ENCODE measurements around the gene RGS14. TPM values are rescaled to one million over a fixed set of nuclear protein-coding genes. Genes with fewer than 3 reads are reported as not detected.
"Not testable (repeated sequence)": the region's sequence is repeated elsewhere in the genome, so short reads cannot be mapped to it uniquely, and the experiment has no call there.

The RGS14 gene
- total and polyA plus RNA-seq, 4 donors: 5.7 to 15.0 (median 9.1) TPM

GRCh38 chr5:177339107-177339638, 18.6 kb upstream of the RGS14 start:
- peak; percentile 13 for ATAC-seq (ENCODE audit: low FRiP score)
- intact Hi-C loops (cut with DNase I): no loop called here
- Histone ChIP-seq H3K36me3 (ENCODE audit: control insufficient read depth in 1 of 2, insufficient read depth in 2 of 2, low read length in 1 of 2) (peaks cover 4 to 12% of the 10 kb centered on the region in 2 donors), H3K9me3 (ENCODE audit: control insufficient read depth, low read length) (no peaks in the 10 kb centered on the region), H3K4me1 (ENCODE audit: control insufficient read depth in 1 of 2, insufficient read depth in 2 of 2, low read length in 2 of 2) (no peaks in the 10 kb centered on the region), H3K27ac (ENCODE audit: low read depth in 1 of 2, low read length in 2 of 2) (no peak overlapping the region), H3K4me3 (ENCODE audit: low read length in 2 of 2) (no peak overlapping the region), H3K27me3 (ENCODE audit: control insufficient read depth in 1 of 2, insufficient read depth in 2 of 2, low read length in 1 of 2) (no peaks in the 10 kb centered on the region)
- DNase-seq: no peak
- WGBS, 2 donors: 78% methylated on average over 11 of the region's 11 CpGs

- WGBS, 2 donors: 91% methylated on average over 14 of the region's 14 CpGs
- H3K36me3 ChIP-seq (ENCODE audit: control insufficient read depth in 1 of 2, insufficient read depth in 2 of 2, low read length in 1 of 2); H3K4me3 ChIP-seq (ENCODE audit: low read length in 2 of 2); H3K4me1 ChIP-seq (ENCODE audit: control insufficient read depth in 1 of 2, insufficient read depth in 2 of 2, low read length in 2 of 2); intact Hi-C loops (cut with DNase I); H3K9me3 ChIP-seq (ENCODE audit: control insufficient read depth, low read length); ATAC-seq (ENCODE audit: low FRiP score); H3K27me3 ChIP-seq (ENCODE audit: control insufficient read depth in 1 of 2, insufficient read depth in 2 of 2, low read length in 1 of 2); H3K27ac ChIP-seq (ENCODE audit: low read depth in 1 of 2, low read length in 2 of 2): not testable (repeated sequence)
- peak in 1 of 2 donors; percentile 34 for DNase-seq
These were observed 14.7 kb upstream of the RGS14 start for GRCh38 chr5:177343000-177343399.

- H3K4me3 ChIP-seq (ENCODE audit: low read length in 2 of 2): no peak overlapping the region
- H3K4me1 ChIP-seq (ENCODE audit: control insufficient read depth in 1 of 2, insufficient read depth in 2 of 2, low read length in 2 of 2): no peaks in the 10 kb centered on the region
- intact Hi-C loops (cut with DNase I): no loop called here
- DNase-seq: peak in 1 of 2 donors; percentile 16
- WGBS, 2 donors: 95% methylated on average over 6 of the region's 6 CpGs
- H3K27me3 ChIP-seq (ENCODE audit: control insufficient read depth in 1 of 2, insufficient read depth in 2 of 2, low read length in 1 of 2): no peaks in the 10 kb centered on the region
- no peak overlapping the region for H3K27ac ChIP-seq (ENCODE audit: low read depth in 1 of 2, low read length in 2 of 2)
- H3K9me3 ChIP-seq (ENCODE audit: control insufficient read depth, low read length): no peaks in the 10 kb centered on the region
- H3K36me3 ChIP-seq (ENCODE audit: control insufficient read depth in 1 of 2, insufficient read depth in 2 of 2, low read length in 1 of 2): peaks cover 0 to 1% of the 10 kb centered on the region in 2 donors
- ATAC-seq (ENCODE audit: low FRiP score): no peak
These were observed 13.9 kb upstream of the RGS14 start for GRCh38 chr5:177343777-177344176.

- no peak overlapping the region for H3K27ac ChIP-seq (ENCODE audit: low read depth in 1 of 2, low read length in 2 of 2)
- H3K27me3 ChIP-seq (ENCODE audit: control insufficient read depth in 1 of 2, insufficient read depth in 2 of 2, low read length in 1 of 2): no peaks in the 10 kb centered on the region
- H3K4me3 ChIP-seq (ENCODE audit: low read length in 2 of 2): no peak overlapping the region
- no peak for ATAC-seq (ENCODE audit: low FRiP score)
- intact Hi-C loops (cut with DNase I): no loop called here
- 96 to 98% methylated on average over 6 of the region's 6 CpGs for WGBS, 2 donors
- H3K36me3 ChIP-seq (ENCODE audit: control insufficient read depth in 1 of 2, insufficient read depth in 2 of 2, low read length in 1 of 2): peaks cover 0 to 3% of the 10 kb centered on the region in 2 donors
- H3K4me1 ChIP-seq (ENCODE audit: control insufficient read depth in 1 of 2, insufficient read depth in 2 of 2, low read length in 2 of 2): no peaks in the 10 kb centered on the region
- DNase-seq: peak in 1 of 2 donors; percentile 5
- H3K9me3 ChIP-seq (ENCODE audit: control insufficient read depth, low read length): no peaks in the 10 kb centered on the region
These were observed 12.8 kb upstream of the RGS14 start for GRCh38 chr5:177344891-177345290.

- Histone ChIP-seq H3K36me3 (ENCODE audit: control insufficient read depth in 1 of 2, insufficient read depth in 2 of 2, low read length in 1 of 2) (peaks cover 0 to 3% of the 10 kb centered on the region in 2 donors), H3K9me3 (ENCODE audit: control insufficient read depth, low read length) (no peaks in the 10 kb centered on the region), H3K27ac (ENCODE audit: low read depth in 1 of 2, low read length in 2 of 2) (no peak overlapping the region), H3K27me3 (ENCODE audit: control insufficient read depth in 1 of 2, insufficient read depth in 2 of 2, low read length in 1 of 2) (no peaks in the 10 kb centered on the region), H3K4me3 (ENCODE audit: low read length in 2 of 2) (no peak overlapping the region), H3K4me1 (ENCODE audit: control insufficient read depth in 1 of 2, insufficient read depth in 2 of 2, low read length in 2 of 2) (peaks cover 0 to 3% of the 10 kb centered on the region in 2 donors)
- DNase-seq (peak in 1 of 2 donors; percentile 3), ATAC-seq (ENCODE audit: low FRiP score) (no peak)
- 54 to 65% methylated on average over 4 of the region's 4 CpGs for WGBS, 2 donors
- intact Hi-C loops (cut with DNase I): no loop called here
These were observed 10.9 kb upstream of the RGS14 start for GRCh38 chr5:177346820-177347219.

GRCh38 chr5:177347699-177348098, 10.0 kb upstream of the RGS14 start:
- WGBS, 2 donors: 83 to 85% methylated on average over 4 of the region's 4 CpGs
- Histone ChIP-seq H3K4me3 (ENCODE audit: low read length in 2 of 2) (no peak overlapping the region), H3K27ac (ENCODE audit: low read depth in 1 of 2, low read length in 2 of 2) (no peak overlapping the region), H3K36me3 (ENCODE audit: control insufficient read depth in 1 of 2, insufficient read depth in 2 of 2, low read length in 1 of 2) (peaks cover 0 to 1% of the 10 kb centered on the region in 2 donors), H3K27me3 (ENCODE audit: control insufficient read depth in 1 of 2, insufficient read depth in 2 of 2, low read length in 1 of 2) (no peaks in the 10 kb centered on the region), H3K9me3 (ENCODE audit: control insufficient read depth, low read length) (no peaks in the 10 kb centered on the region), H3K4me1 (ENCODE audit: control insufficient read depth in 1 of 2, insufficient read depth in 2 of 2, low read length in 2 of 2) (peaks cover 0 to 3% of the 10 kb centered on the region in 2 donors)
- DNase-seq (no peak), ATAC-seq (ENCODE audit: low FRiP score) (no peak)
- intact Hi-C loops (cut with DNase I): no loop called here

GRCh38 chr5:177349362-177349647, 8.4 kb upstream of the RGS14 start:
- DNase-seq (no peak), ATAC-seq (ENCODE audit: low FRiP score) (no peak)
- peaks cover 0 to 1% of the 10 kb centered on the region in 2 donors for H3K36me3 ChIP-seq (ENCODE audit: control insufficient read depth in 1 of 2, insufficient read depth in 2 of 2, low read length in 1 of 2)
- WGBS, 2 donors: 75 to 77% methylated on average over 3 of the region's 3 CpGs
- H3K4me3 ChIP-seq (ENCODE audit: low read length in 2 of 2): no peak overlapping the region
- H3K9me3 ChIP-seq (ENCODE audit: control insufficient read depth, low read length): no peaks in the 10 kb centered on the region
- no peak overlapping the region for H3K27ac ChIP-seq (ENCODE audit: low read depth in 1 of 2, low read length in 2 of 2)
- H3K4me1 ChIP-seq (ENCODE audit: control insufficient read depth in 1 of 2, insufficient read depth in 2 of 2, low read length in 2 of 2): peaks cover 0 to 3% of the 10 kb centered on the region in 2 donors
- H3K27me3 ChIP-seq (ENCODE audit: control insufficient read depth in 1 of 2, insufficient read depth in 2 of 2, low read length in 1 of 2): no peaks in the 10 kb centered on the region
- intact Hi-C loops (cut with DNase I): no loop called here

- peaks cover 0 to 3% of the 10 kb centered on the region in 2 donors for H3K4me1 ChIP-seq (ENCODE audit: control insufficient read depth in 1 of 2, insufficient read depth in 2 of 2, low read length in 2 of 2)
- no peaks in the 10 kb centered on the region for H3K27me3 ChIP-seq (ENCODE audit: control insufficient read depth in 1 of 2, insufficient read depth in 2 of 2, low read length in 1 of 2)
- peaks cover 0 to 1% of the 10 kb centered on the region in 2 donors for H3K36me3 ChIP-seq (ENCODE audit: control insufficient read depth in 1 of 2, insufficient read depth in 2 of 2, low read length in 1 of 2)
- H3K4me3 ChIP-seq (ENCODE audit: low read length in 2 of 2): no peak overlapping the region
- H3K27ac ChIP-seq (ENCODE audit: low read depth in 1 of 2, low read length in 2 of 2): no peak overlapping the region
- ATAC-seq (ENCODE audit: low FRiP score) (no peak), DNase-seq (no peak)
- WGBS, 2 donors: 86 to 87% methylated on average over 5 of the region's 5 CpGs
- H3K9me3 ChIP-seq (ENCODE audit: control insufficient read depth, low read length): no peaks in the 10 kb centered on the region
- intact Hi-C loops (cut with DNase I): no loop called here
These were observed 8.0 kb upstream of the RGS14 start for GRCh38 chr5:177349762-177350161.

- DNase-seq (peak in 1 of 2 donors; percentile 47), ATAC-seq (ENCODE audit: low FRiP score) (peak; percentile 19)
- Histone ChIP-seq H3K4me1 (ENCODE audit: control insufficient read depth in 1 of 2, insufficient read depth in 2 of 2, low read length in 2 of 2) (peaks cover 0 to 3% of the 10 kb centered on the region in 2 donors), H3K4me3 (ENCODE audit: low read length in 2 of 2) (peak overlapping the region; percentile 62 to 77), H3K9me3 (ENCODE audit: control insufficient read depth, low read length) (no peaks in the 10 kb centered on the region), H3K36me3 (ENCODE audit: control insufficient read depth in 1 of 2, insufficient read depth in 2 of 2, low read length in 1 of 2) (peaks cover 0 to 1% of the 10 kb centered on the region in 2 donors), H3K27ac (ENCODE audit: low read depth in 1 of 2, low read length in 2 of 2) (peak overlapping the region; percentile 31 to 81), H3K27me3 (ENCODE audit: control insufficient read depth in 1 of 2, insufficient read depth in 2 of 2, low read length in 1 of 2) (no peaks in the 10 kb centered on the region)
- 12 to 14% methylated on average over 19 of the region's 19 CpGs for WGBS, 2 donors
- intact Hi-C loops (cut with DNase I): no loop called here
These were observed 6.8 kb upstream of the RGS14 start for GRCh38 chr5:177350776-177351391.

Measured in aorta (tissue), 5 donors.